ENCODE data around the gene POU2AF1.

GRCh38 chr11:111362887-111363411 lies 16.1 kb downstream of the POU2AF1 start:
- TF ChIP-seq CTCF (IDR thresholded peaks at IDR 0.05) (no peak), ZFX (IDR thresholded peaks at IDR 0.05; ENCODE audit: borderline replicate concordance) (no peak)
